HUES6 (cell line): Measurements from ENCODE around the gene SV2B.

ENCODE experiments used
- H3K27ac ChIP-seq: 2 replicates; pipeline ENCODE4 v1.7.0; 2013; ENCODE audit warnings: low read depth, mild to moderate bottlenecking, low read length, inconsistent platforms
- H3K27me3 ChIP-seq: 2 replicates; pipeline ENCODE4 v1.6.1; 2013; ENCODE audit warnings: low read length; ENCODE audit not compliant: control insufficient read depth, insufficient read depth
- H3K36me3 ChIP-seq: 2 replicates; pipeline ENCODE4 v1.6.1; 2013; ENCODE audit warnings: low read length; ENCODE audit not compliant: control insufficient read depth, insufficient read depth
- H3K4me1 ChIP-seq: 2 replicates; pipeline ENCODE4 v1.6.1; 2013; ENCODE audit warnings: low read length; ENCODE audit not compliant: control insufficient read depth, insufficient read depth
- H3K4me3 ChIP-seq: 2 replicates; pipeline ENCODE4 v1.5.1; 2013; ENCODE audit warnings: low read depth, low read length
- H3K9ac ChIP-seq: one replicate; pipeline ENCODE4 v1.6.1; 2013; ENCODE audit warnings: mild to moderate bottlenecking, low read length
- H3K9me3 ChIP-seq: 2 replicates; pipeline ENCODE4 v1.6.1; 2013; ENCODE audit warnings: low read depth, low read length; ENCODE audit not compliant: control insufficient read depth, insufficient read depth

The SV2B gene

GRCh38 chr15:91102546-91103330 is 2.7 kb downstream of the SV2B start:
- no peak overlapping the region for H3K27ac ChIP-seq
- H3K9ac ChIP-seq: no peak overlapping the region
- H3K4me1 ChIP-seq: peaks cover 9% of the 10 kb centered on the region
- no peaks in the 10 kb centered on the region for H3K36me3 ChIP-seq
- H3K27me3 ChIP-seq: peaks cover 88% of the 10 kb centered on the region
- H3K9me3 ChIP-seq: no peaks in the 10 kb centered on the region
- H3K4me3 ChIP-seq: no peak overlapping the region

- Histone ChIP-seq H3K9ac (no peak overlapping the region), H3K27me3 (peaks cover 80% of the 10 kb centered on the region), H3K9me3 (no peaks in the 10 kb centered on the region), H3K36me3 (no peaks in the 10 kb centered on the region), H3K27ac (no peak overlapping the region), H3K4me3 (no peak overlapping the region), H3K4me1 (peaks cover 9% of the 10 kb centered on the region)
These were observed 4.1 kb downstream of the SV2B start for GRCh38 chr15:91104111-91104510.

DNA sequence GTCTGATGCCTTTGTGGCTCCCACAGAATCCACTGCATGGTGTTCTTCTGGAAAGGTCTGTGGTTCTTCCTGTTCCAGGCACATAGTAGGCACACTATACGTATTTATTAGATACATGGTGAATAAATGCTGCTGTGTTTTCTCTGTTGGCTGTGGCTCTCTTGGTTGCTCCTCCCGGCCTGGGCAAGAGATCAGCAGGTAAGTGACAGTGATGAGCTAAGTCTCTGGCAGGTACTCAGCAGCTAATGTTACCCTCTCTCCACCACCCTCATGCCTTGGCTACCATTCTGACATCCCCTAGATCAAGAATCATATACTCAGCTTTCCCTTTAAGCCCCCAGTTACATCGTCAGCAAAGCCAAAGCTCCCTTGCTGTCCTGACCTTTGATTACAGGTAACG is 8.4 kb downstream of the SV2B start:
- Histone ChIP-seq H3K27me3 (peaks cover 37% of the 10 kb centered on the region), H3K9ac (no peak overlapping the region), H3K4me3 (no peak overlapping the region), H3K36me3 (no peaks in the 10 kb centered on the region), H3K4me1 (peaks cover 3% of the 10 kb centered on the region; the same call in 1 of the 2 replicates), H3K9me3 (no peaks in the 10 kb centered on the region), H3K27ac (no peak overlapping the region)

DNA sequence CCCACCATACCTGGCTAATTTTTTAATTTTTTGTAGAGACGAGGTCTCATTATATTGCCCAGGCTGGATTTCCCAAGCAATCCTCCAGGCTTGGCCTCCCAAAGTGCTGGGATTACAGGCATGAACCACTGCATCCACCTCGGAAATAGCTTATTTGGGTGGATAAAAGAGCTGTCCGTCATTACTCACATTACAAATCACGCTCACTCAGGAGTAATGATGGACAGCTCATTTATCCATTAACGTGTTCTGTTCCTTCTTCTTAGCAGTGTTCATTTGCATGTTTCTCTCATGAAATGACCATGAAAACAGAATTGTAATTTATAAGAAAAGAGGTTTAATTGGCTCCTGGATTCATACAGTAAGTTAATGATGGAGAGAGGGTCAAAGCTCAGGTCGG is 9.8 kb downstream of the SV2B start:
- no peak overlapping the region for H3K4me3 ChIP-seq
- no peaks in the 10 kb centered on the region for H3K9me3 ChIP-seq
- H3K9ac ChIP-seq: no peak overlapping the region
- peaks cover 26% of the 10 kb centered on the region; the same call in 1 of the 2 replicates for H3K27me3 ChIP-seq
- H3K4me1 ChIP-seq: peaks cover 3% of the 10 kb centered on the region; the same call in 1 of the 2 replicates
- no peak overlapping the region for H3K27ac ChIP-seq
- H3K36me3 ChIP-seq: no peaks in the 10 kb centered on the region

GRCh38 chr15:91110407-91110806 is 10.3 kb downstream of the SV2B start:
- Histone ChIP-seq H3K36me3 (no peaks in the 10 kb centered on the region), H3K27me3 (peaks cover 21% of the 10 kb centered on the region; the same call in 1 of the 2 replicates), H3K4me3 (no peak overlapping the region), H3K27ac (no peak overlapping the region), H3K4me1 (peaks cover 3% of the 10 kb centered on the region; the same call in 1 of the 2 replicates), H3K9me3 (no peaks in the 10 kb centered on the region), H3K9ac (no peak overlapping the region)

- no peak overlapping the region for H3K4me3 ChIP-seq
- peaks cover 3% of the 10 kb centered on the region; the same call in 1 of the 2 replicates for H3K4me1 ChIP-seq
- H3K9me3 ChIP-seq: peaks cover 9% of the 10 kb centered on the region
- H3K27ac ChIP-seq: no peak overlapping the region
- no peaks in the 10 kb centered on the region for H3K36me3 ChIP-seq
- H3K27me3 ChIP-seq: peaks cover 4% of the 10 kb centered on the region; the same call in 1 of the 2 replicates
- no peak overlapping the region for H3K9ac ChIP-seq
These were observed 13.0 kb downstream of the SV2B start for GRCh38 chr15:91113030-91113429.

GRCh38 chr15:91114301-91114700 is 14.2 kb downstream of the SV2B start:
- Histone ChIP-seq H3K9me3 (peaks cover 11% of the 10 kb centered on the region), H3K9ac (no peak overlapping the region), H3K27me3 (no peaks in the 10 kb centered on the region; the same call in 1 of the 2 replicates), H3K27ac (no peak overlapping the region), H3K4me3 (no peak overlapping the region), H3K36me3 (no peaks in the 10 kb centered on the region), H3K4me1 (peaks cover 3% of the 10 kb centered on the region; the same call in 1 of the 2 replicates)

- Histone ChIP-seq H3K4me3 (no peak overlapping the region), H3K4me1 (peaks cover 3% of the 10 kb centered on the region; the same call in 1 of the 2 replicates), H3K27ac (no peak overlapping the region), H3K9me3 (peaks cover 11% of the 10 kb centered on the region), H3K27me3 (no peaks in the 10 kb centered on the region; the same call in 1 of the 2 replicates), H3K9ac (no peak overlapping the region), H3K36me3 (no peaks in the 10 kb centered on the region)
These were observed 16.3 kb downstream of the SV2B start for GRCh38 chr15:91116113-91117067.

DNA sequence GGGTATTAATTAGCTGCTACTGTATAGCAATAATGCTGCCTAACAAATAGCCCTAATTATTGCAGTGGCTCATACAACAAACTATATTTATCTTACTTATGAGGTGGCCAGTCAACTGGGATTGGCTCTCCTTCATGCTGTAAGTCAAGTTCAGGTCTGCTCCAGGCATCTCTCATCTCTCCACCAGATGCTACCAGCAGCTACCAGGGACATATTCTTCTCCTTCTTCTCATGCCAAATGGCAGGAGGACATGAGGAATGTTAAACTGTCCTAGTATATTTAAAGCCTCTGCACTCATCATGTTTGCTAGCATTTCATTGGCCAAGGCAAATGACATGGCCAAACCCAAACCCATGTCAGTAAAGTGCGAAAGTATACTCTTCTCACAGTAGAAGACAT is 17.3 kb downstream of the SV2B start:
- Histone ChIP-seq H3K9ac (no peak overlapping the region), H3K36me3 (no peaks in the 10 kb centered on the region), H3K27ac (no peak overlapping the region), H3K9me3 (peaks cover 11% of the 10 kb centered on the region), H3K27me3 (no peaks in the 10 kb centered on the region; the same call in 1 of the 2 replicates), H3K4me1 (peaks cover 3% of the 10 kb centered on the region; the same call in 1 of the 2 replicates), H3K4me3 (no peak overlapping the region)

DNA sequence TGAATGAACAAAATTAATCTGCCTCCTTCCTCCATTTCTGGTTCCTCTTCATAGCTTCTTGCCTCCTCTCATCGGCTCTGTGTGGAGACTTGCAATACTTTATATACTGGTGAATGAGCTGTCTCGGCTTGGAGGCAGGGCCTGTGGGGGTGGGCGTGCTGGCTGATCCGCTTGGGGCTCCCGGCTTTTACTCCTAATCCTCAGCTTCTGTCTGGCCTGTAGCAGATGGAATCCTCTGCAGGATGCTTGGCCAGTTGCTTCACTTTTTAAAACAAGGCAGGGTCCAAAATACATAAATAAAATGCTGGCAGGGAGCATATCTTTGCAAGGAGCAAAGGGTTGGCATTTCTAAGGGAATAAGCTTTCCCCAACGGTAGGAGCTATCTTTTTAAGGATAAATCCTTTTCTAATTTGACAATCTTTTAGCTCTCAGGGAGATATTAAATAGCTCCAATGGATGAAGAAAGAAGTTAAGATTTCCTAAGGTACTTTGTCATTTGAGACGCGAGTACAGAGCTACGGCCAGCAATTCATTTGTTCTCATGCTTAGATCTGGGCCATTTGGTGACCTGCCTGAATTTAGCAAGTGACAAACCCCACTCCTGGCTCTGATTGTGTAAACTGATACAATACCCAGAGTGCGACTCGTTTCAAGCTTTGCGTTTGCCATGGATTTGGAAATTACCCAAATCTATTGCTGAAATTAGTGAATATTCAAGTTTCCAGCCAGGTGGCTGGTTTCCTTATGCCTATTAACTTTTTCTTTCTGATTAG is 18.9 kb downstream of the SV2B start:
- Histone ChIP-seq H3K9me3 (peaks cover 11% of the 10 kb centered on the region), H3K9ac (no peak overlapping the region), H3K36me3 (no peaks in the 10 kb centered on the region), H3K4me3 (no peak overlapping the region), H3K27me3 (no peaks in the 10 kb centered on the region; the same call in 1 of the 2 replicates), H3K27ac (no peak overlapping the region), H3K4me1 (no peaks in the 10 kb centered on the region)
